Endothelial cell of umbilical vein (primary cell): ENCODE data around the gene SZT2. TPM values are rescaled to one million over a fixed set of nuclear protein-coding genes. Genes with fewer than 3 reads are reported as not detected.

ENCODE experiments used
- BruUV-seq: library from RNA; stranded (reverse); fragments of 400-500 nt; replicated peaks from 2 replicates; lab custom pipeline; 2021; lab: Mats Ljungman, UMichigan
- CTCF ChIA-PET: fragments of 300-600, 350-600 bp; sonication (Branson Sonifier 250); formaldehyde crosslinking; loops from one replicate; lab custom pipeline; 2021; ENCODE audit warnings: antibody characterized with exemption, inconsistent platforms; lab: Charles Lee
- POLR2A ChIA-PET: fragments of 300-600, 350-600 bp; sonication (Branson Sonifier 250); formaldehyde crosslinking; loops from one replicate; lab custom pipeline; 2021; ENCODE audit warnings: antibody characterized with exemption, inconsistent platforms; lab: Charles Lee
- DNase-seq: peaks from one replicate; pipeline ENCODE4 v3.0.0-alpha.2; 2011; ENCODE audit warnings: low read depth, low spot score
- FAIRE-seq: peaks from 2 replicates; lab custom pipeline; 2011; peaks lifted over from hg19 to GRCh38; lab: Jason Lieb, UNC
- H2AFZ ChIP-seq: 2 replicates; pipeline ENCODE4 v1.6.0; 2012; ENCODE audit warnings: low read depth, low read length, control low read depth, inconsistent platforms
- H3K27ac ChIP-seq: 2 replicates; pipeline ENCODE4 v1.5.1; 2011; ENCODE audit warnings: low read depth, mild to moderate bottlenecking, control low read depth, low read length, moderate library complexity; ENCODE audit not compliant: insufficient read depth
- H3K27me3 ChIP-seq, 2 experiments: 2 replicates each; pipeline versions ENCODE4 v1.6.0 to v1.6.1; 2011; ENCODE audit warnings: low read length in 2 of 2, mixed read lengths in 1 of 2; ENCODE audit not compliant: control insufficient read depth in 2 of 2, insufficient read depth in 2 of 2
- H3K36me3 ChIP-seq, 2 experiments: 2 replicates in 1 of 2; 3 replicates in 1 of 2; pipeline ENCODE4 v1.5.1; 2011; ENCODE audit warnings: low read length in 2 of 2, mild to moderate bottlenecking in 1 of 2, moderate library complexity in 1 of 2; ENCODE audit not compliant: control insufficient read depth in 2 of 2, insufficient read depth in 2 of 2; ENCODE audit errors: extremely low read depth in 1 of 2
- H3K4me1 ChIP-seq: 3 replicates; pipeline ENCODE4 v1.5.1; 2011; ENCODE audit warnings: mild to moderate bottlenecking, low read length; ENCODE audit not compliant: control insufficient read depth, insufficient read depth; ENCODE audit errors: extremely low read depth
- H3K4me2 ChIP-seq: 2 replicates; pipeline ENCODE4 v1.6.1; 2011; ENCODE audit warnings: low read length, control low read depth, mixed read lengths; ENCODE audit not compliant: insufficient read depth
- H3K4me3 ChIP-seq, 3 experiments: fragments of 200-600 bp in 1 of 3; sonication (generic), shearing (Covaris generic) in 1 of 3; replicated peaks in 1 of 3; 2 replicates each; pipeline ENCODE4 v1.5.1; 2011 to 2016; ENCODE audit warnings: control low read depth in 3 of 3, low read length in 3 of 3, mild to moderate bottlenecking in 2 of 3, inconsistent platforms in 1 of 3, low read depth in 1 of 3, moderate library complexity in 1 of 3; ENCODE audit not compliant: insufficient read depth in 1 of 3
- H3K79me2 ChIP-seq: 2 replicates; pipeline ENCODE4 v1.6.0; 2012; ENCODE audit warnings: low read length, inconsistent platforms; ENCODE audit not compliant: control insufficient read depth, insufficient read depth
- H3K9ac ChIP-seq: replicated peaks from 2 replicates; pipeline ENCODE3; 2011; ENCODE audit warnings: low read length, control low read depth; ENCODE audit not compliant: insufficient read depth; ENCODE audit errors: extremely low read depth
- H3K9me1 ChIP-seq: replicated peaks from 3 replicates; pipeline ENCODE4 v1.6.0; 2011; ENCODE audit warnings: mild to moderate bottlenecking, low read length; ENCODE audit not compliant: control insufficient read depth, insufficient read depth; ENCODE audit errors: extremely low read depth
- H3K9me3 ChIP-seq: replicated peaks from 2 replicates; pipeline ENCODE4 v1.5.1; 2012; ENCODE audit warnings: low read length, inconsistent platforms; ENCODE audit not compliant: control insufficient read depth, insufficient read depth
- H4K20me1 ChIP-seq: replicated peaks from 2 replicates; pipeline ENCODE3; 2011; ENCODE audit warnings: mild to moderate bottlenecking, low read length; ENCODE audit not compliant: control insufficient read depth, insufficient read depth; ENCODE audit errors: extremely low read depth
- EZH2 ChIP-seq: IDR thresholded peaks from 2 replicates; pipeline ENCODE4 v1.6.1; 2012; ENCODE audit warnings: borderline replicate concordance, low read depth, mild to moderate bottlenecking, moderate library complexity, low read length, inconsistent platforms; ENCODE audit not compliant: severe bottlenecking
- FOS ChIP-seq: IDR thresholded peaks from 2 replicates; pipeline ENCODE4 v1.6.1; 2011; ENCODE audit warnings: mild to moderate bottlenecking, low read length, moderate library complexity, borderline replicate concordance; ENCODE audit not compliant: insufficient read depth
- GATA2 ChIP-seq: IDR thresholded peaks from 2 replicates; pipeline ENCODE4 v1.7.0; 2011; ENCODE audit warnings: low read depth, mild to moderate bottlenecking, moderate library complexity, mixed read lengths, low read length; ENCODE audit not compliant: insufficient read length, insufficient read depth
- JUN ChIP-seq: IDR thresholded peaks from 2 replicates; pipeline ENCODE4 v1.6.1; 2011; ENCODE audit warnings: borderline replicate concordance, low read depth; ENCODE audit not compliant: insufficient read length, insufficient read depth
- MAX ChIP-seq: IDR thresholded peaks from 2 replicates; pipeline ENCODE4 v1.6.1; 2011; ENCODE audit not compliant: insufficient read depth, insufficient read length
- MYC ChIP-seq: IDR thresholded peaks from one replicate; pipeline ENCODE4 v1.6.1; 2011; ENCODE audit warnings: mild to moderate bottlenecking, low read depth, low read length
- POLR2A ChIP-seq: IDR thresholded peaks from 2 replicates; pipeline ENCODE4 v1.6.1; 2012; ENCODE audit warnings: low read depth, mild to moderate bottlenecking, control low read depth, low read length
- POLR2AphosphoS5 ChIP-seq: IDR thresholded peaks from 2 replicates; pipeline ENCODE4 v1.6.1; 2012; ENCODE audit warnings: low read depth, mild to moderate bottlenecking, control low read depth, low read length, moderate library complexity; ENCODE audit not compliant: insufficient read depth
- dilution Hi-C: fragments of 300-500 bp; cut with MboI; formaldehyde crosslinking; loops from one replicate; pipeline ENCODE4 v1.15.0; 2019; ENCODE audit warnings: low sequenced_read_pairs; ENCODE audit not compliant: extremely low pct_ligation_motif_present
- intact Hi-C: fragments of 100-400 bp; cut with micrococcal nuclease; formaldehyde crosslinking; loops from one replicate; pipeline ENCODE4 v1.10.0; 2022
- polyA plus RNA-seq, 4 experiments: library from polyadenylated mRNA; depleted of rRNA in 3 of 4; stranded (reverse) in 3 of 4; unstranded in 1 of 4; fragments of >200 nt; gene quantifications; 2 replicates each; pipeline versions ENCODE4 v1.2.1 to v1.2.3, GENCODE V29; 2011 to 2012; ENCODE audit warnings: missing spikeins in 1 of 4
- total RNA-seq: library from RNA; stranded (reverse); gene quantifications from 2 replicates; pipeline ENCODE4 v1.2.3, GENCODE V29; 2021
- TF ChIP-seq, protein P1 (sequence below), 2 donors: IDR thresholded peaks; 1 replicate in 1 of 2; 2 replicates in 1 of 2; pipeline ENCODE4 v1.5.1; 2011; ENCODE audit warnings: low read length in 2 of 2, mild to moderate bottlenecking in 2 of 2, moderate library complexity in 2 of 2, control low read depth in 1 of 2, inconsistent platforms in 1 of 2, low read depth in 1 of 2; ENCODE audit not compliant: insufficient read depth in 1 of 2; ENCODE audit errors: extremely low read depth in 1 of 2

Gene SZT2
- total and polyA plus RNA-seq, 2 donors (not counting 3 experiments of a cell fraction or from before 2014, with no cell fraction given) = 11.4 to 49.9 TPM

- BruUV-seq = no TSS peak
- peaks cover 13 to 34% of the 10 kb centered on the region in 2 experiments for H3K36me3 ChIP-seq
- TF ChIP-seq GATA2 = no peak
- no peak for TF ChIP-seq POLR2AphosphoS5
- TF ChIP-seq EZH2 = no peak
- no peak for TF ChIP-seq MAX
- TF ChIP-seq POLR2A = no peak
- TF ChIP-seq, protein P1, sequence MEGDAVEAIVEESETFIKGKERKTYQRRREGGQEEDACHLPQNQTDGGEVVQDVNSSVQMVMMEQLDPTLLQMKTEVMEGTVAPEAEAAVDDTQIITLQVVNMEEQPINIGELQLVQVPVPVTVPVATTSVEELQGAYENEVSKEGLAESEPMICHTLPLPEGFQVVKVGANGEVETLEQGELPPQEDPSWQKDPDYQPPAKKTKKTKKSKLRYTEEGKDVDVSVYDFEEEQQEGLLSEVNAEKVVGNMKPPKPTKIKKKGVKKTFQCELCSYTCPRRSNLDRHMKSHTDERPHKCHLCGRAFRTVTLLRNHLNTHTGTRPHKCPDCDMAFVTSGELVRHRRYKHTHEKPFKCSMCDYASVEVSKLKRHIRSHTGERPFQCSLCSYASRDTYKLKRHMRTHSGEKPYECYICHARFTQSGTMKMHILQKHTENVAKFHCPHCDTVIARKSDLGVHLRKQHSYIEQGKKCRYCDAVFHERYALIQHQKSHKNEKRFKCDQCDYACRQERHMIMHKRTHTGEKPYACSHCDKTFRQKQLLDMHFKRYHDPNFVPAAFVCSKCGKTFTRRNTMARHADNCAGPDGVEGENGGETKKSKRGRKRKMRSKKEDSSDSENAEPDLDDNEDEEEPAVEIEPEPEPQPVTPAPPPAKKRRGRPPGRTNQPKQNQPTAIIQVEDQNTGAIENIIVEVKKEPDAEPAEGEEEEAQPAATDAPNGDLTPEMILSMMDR (IDR thresholded peaks at IDR 0.05; ENCODE audit: extremely low read depth in 1 of 2, insufficient read depth in 1 of 2, low read depth in 1 of 2, low read length in 2 of 2) = no peak
- TF ChIP-seq MYC = no peak
- no peak for TF ChIP-seq JUN
- no peak for TF ChIP-seq FOS
- dilution Hi-C loops (no loop called here), intact Hi-C loops (loop anchor here (1.0 kb wide), 1 partner anchor 15 kb away; no protein-coding TSS in a partner anchor)
- H3K9me1 ChIP-seq = no peaks in the 10 kb centered on the region
- peak overlapping the region; percentile 83 to 98 (median 96) for H3K4me3 ChIP-seq
- peaks cover 18% of the 10 kb centered on the region for H3K4me1 ChIP-seq
- H3K27ac ChIP-seq = no peak overlapping the region
- DNase-seq = no peak
- no peaks in the 10 kb centered on the region for H3K27me3 ChIP-seq
- no peak overlapping the region for H2AFZ ChIP-seq
- peak overlapping the region; percentile 87 for H3K9ac ChIP-seq
- FAIRE-seq = peak; percentile 18
- ChIA-PET CTCF (interaction anchor here (1.4 to 3.7 kb wide), 3 partner anchors 26 to 161 kb away, joined by 4 to 13 read pairs (median 10); partner anchors contain the start of gene CDC20), POLR2A (interaction anchor here (0.7 to 1.2 kb wide), 2 partner anchors 11 to 26 kb away, joined by 3 to 5 read pairs; no protein-coding TSS in a partner anchor)
- H3K79me2 ChIP-seq = peaks cover 34% of the 10 kb centered on the region
- peak overlapping the region; percentile 93 for H3K4me2 ChIP-seq
- no peaks in the 10 kb centered on the region for H4K20me1 ChIP-seq
- no peaks in the 10 kb centered on the region for H3K9me3 ChIP-seq
These were observed 1.1 kb upstream of the SZT2 start for GRCh38 chr1:43388613-43389012.
